RWPE1 (cell line): ENCODE measurements around the gene ITPKA.

Experiments
- CTCF ChIA-PET: fragments of 350-600 bp; sonication (Branson Sonifier 250); formaldehyde crosslinking; extraction: SDS; loops from one replicate; lab custom pipeline; 2021; lab: Yijun Ruan, JAX
- POLR2A ChIA-PET: fragments of 400-600 bp; formaldehyde crosslinking; extraction: SDS; loops from one replicate; lab custom pipeline; 2020; ENCODE audit warnings: antibody characterized with exemption; ENCODE audit not compliant: low non-redundant PET; lab: Yijun Ruan, JAX
- DNase-seq: peaks from one replicate; pipeline ENCODE4 v3.0.0; 2012; ENCODE audit warnings: low spot score
- H3K27ac ChIP-seq: fragments of 450-650 bp; 2 replicates; pipeline ENCODE4 v1.5.1; 2017
- CTCF ChIP-seq: fragments of 450-650 bp; conservative IDR thresholded peaks from 2 replicates; pipeline ENCODE4 v1.5.1; 2017; ENCODE audit warnings: low read depth, mild to moderate bottlenecking

The ITPKA gene

GRCh38 chr15:41511899-41512369, 18.3 kb downstream of the ITPKA start:
- DNase-seq, result no peak
- no peak overlapping the region for H3K27ac ChIP-seq
- ChIA-PET CTCF (interaction anchor here (0.6 kb wide), 1 partner anchor 9 kb away, joined by 3 read pairs; no protein-coding TSS in a partner anchor), POLR2A (no interaction called here)
- no peak for TF ChIP-seq CTCF

- no peak overlapping the region for H3K27ac ChIP-seq
- POLR2A ChIA-PET, result no interaction called here
- no peak for DNase-seq
- CTCF ChIA-PET, result no interaction called here
- no peak for TF ChIP-seq CTCF
Observed at GRCh38 chr15:41512512-41512939, 18.9 kb downstream of the ITPKA start.

GRCh38 chr15:41512940-41513505, 19.3 kb downstream of the ITPKA start:
- CTCF ChIA-PET, result interaction anchor here (0.6 kb wide), 1 partner anchor 609 kb away, joined by 3 read pairs; no protein-coding TSS in a partner anchor
- DNase-seq, result no peak
- TF ChIP-seq CTCF, result no peak
- POLR2A ChIA-PET, result interaction anchor here (1.6 kb wide), 1 partner anchor 31 kb away, joined by 7 read pairs; the partner anchor contains the start of gene RPAP1
- no peak overlapping the region for H3K27ac ChIP-seq

- ChIA-PET CTCF (interaction anchor here (0.6 kb wide), 1 partner anchor 609 kb away, joined by 3 read pairs; no protein-coding TSS in a partner anchor), POLR2A (interaction anchor here (1.6 kb wide), 1 partner anchor 30 kb away, joined by 7 read pairs; the partner anchor contains the start of gene RPAP1)
Observed at GRCh38 chr15:41513506-41514227, 20.0 kb downstream of the ITPKA start, which contains the start of gene LTK. Gene LTK (minus strand): TSS chr15:41513827. CDS start chr15:41513709, 118 bp downstream.

GRCh38 chr15:41517895-41518449, 24.3 kb downstream of the ITPKA start:
- POLR2A ChIA-PET, result no interaction called here
- no peak for DNase-seq
- CTCF ChIA-PET, result interaction anchor here (1.1 to 1.4 kb wide), 2 partner anchors 45 to 52 kb away, joined by 4 read pairs; no protein-coding TSS in a partner anchor
- TF ChIP-seq CTCF, result no peak
- no peak overlapping the region for H3K27ac ChIP-seq

More at GRCh38 chr15:41513506-41514227, 20.0 kb downstream of the ITPKA start, which contains the start of gene LTK:
- no peak for DNase-seq
- no peak for TF ChIP-seq CTCF
- H3K27ac ChIP-seq, result no peak within 1 kb of the TSS

GRCh38 chr15:41520636-41521035, 27.0 kb downstream of the ITPKA start:
- DNase-seq, result no peak
- POLR2A ChIA-PET, result no interaction called here
- peak overlapping the region; percentile 1; the same call in 1 of the 2 replicates for H3K27ac ChIP-seq
- CTCF ChIA-PET, result interaction anchor here (0.6 to 1.6 kb wide), 3 partner anchors 9 to 593 kb away, joined by 3 to 7 read pairs (median 3); no protein-coding TSS in a partner anchor
- TF ChIP-seq CTCF, result no peak
